ENCODE measurements around the gene NEIL1. TPM values are rescaled to one million over a fixed set of nuclear protein-coding genes. Genes with fewer than 3 reads are reported as not detected.
"Not testable (repeated sequence)": the region's sequence is repeated elsewhere in the genome, so short reads cannot be mapped to it uniquely, and the experiment has no call there.

Gene NEIL1
- total RNA-seq, 1 experiment from 2014 or later = 41.4 TPM

DNA sequence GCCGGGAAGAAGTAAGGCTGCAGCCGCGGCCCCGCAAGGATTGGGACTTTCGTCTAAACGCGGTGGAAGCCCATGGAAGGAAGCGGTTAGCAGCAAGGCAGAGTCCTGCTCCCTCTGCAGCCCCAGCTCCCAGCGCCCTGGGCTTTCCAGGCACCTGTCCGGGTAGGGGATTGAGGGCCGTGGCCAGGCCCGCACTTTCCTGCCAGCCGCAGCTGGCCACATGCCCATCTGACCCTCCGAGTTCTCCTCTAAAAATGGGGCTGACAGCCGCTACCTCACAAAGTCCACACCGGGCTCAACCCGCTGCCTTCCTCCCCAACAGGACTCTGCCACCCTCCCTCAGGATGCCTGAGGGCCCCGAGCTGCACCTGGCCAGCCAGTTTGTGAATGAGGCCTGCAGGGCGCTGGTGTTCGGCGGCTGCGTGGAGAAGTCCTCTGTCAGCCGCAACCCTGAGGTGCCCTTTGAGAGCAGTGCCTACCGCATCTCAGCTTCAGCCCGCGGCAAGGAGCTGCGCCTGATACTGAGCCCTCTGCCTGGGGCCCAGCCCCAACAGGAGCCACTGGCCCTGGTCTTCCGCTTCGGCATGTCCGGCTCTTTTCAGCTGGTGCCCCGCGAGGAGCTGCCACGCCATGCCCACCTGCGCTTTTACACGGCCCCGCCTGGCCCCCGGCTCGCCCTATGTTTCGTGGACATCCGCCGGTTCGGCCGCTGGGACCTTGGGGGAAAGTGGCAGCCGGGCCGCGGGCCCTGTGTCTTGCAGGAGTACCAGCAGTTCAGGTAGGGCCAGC, 1.9 kb downstream of the NEIL1 start:
- H3K27ac ChIP-seq (ENCODE audit: low read depth, low read length) = peak overlapping the region; percentile 85; the same call in 1 of the 2 replicates
- H3K4me2 ChIP-seq (ENCODE audit: low read length) = peak overlapping the region; percentile 93
- TF ChIP-seq JUND (IDR thresholded peaks at IDR 0.05) = no peak
- 0 out of 2 replicates have a peak, but pooled peaks have one; percentile 6 for TF ChIP-seq POLR2AphosphoS5 (IDR thresholded peaks at IDR 0.05; ENCODE audit: low read depth, low read length)
- H3K9ac ChIP-seq (ENCODE audit: low read length) = peak overlapping the region; percentile 81
- ChIA-PET RAD21 (ENCODE audit: low non-redundant PET in 1 of 2, low total read pairs in 2 of 2, uncharacterized antibody in 2 of 2, unreplicated experiment in 2 of 2) (no interaction called here), CTCF (no interaction called here), POLR2A (no interaction called here)
- no peaks in the 10 kb centered on the region for H3K79me2 ChIP-seq (ENCODE audit: insufficient read depth, low read length)
- H3K4me1 ChIP-seq (ENCODE audit: control insufficient read depth in 1 of 2, insufficient read depth in 2 of 2, low read length in 2 of 2) = peaks cover 6 to 15% of the 10 kb centered on the region in 2 experiments; a peak in 3 of 4 replicates
- ATAC-seq (peak; percentile 1; the same call in 1 of the 2 replicates), DNase-seq (ENCODE audit: low read depth, low spot score) (no peak)
- intact Hi-C loops (cut with micrococcal nuclease) = no loop called here
- H3K9me3 ChIP-seq (ENCODE audit: control insufficient read depth in 1 of 2, insufficient read depth in 1 of 2, low read depth in 1 of 2, low read length in 2 of 2) = no peaks in the 10 kb centered on the region
- H4K20me1 ChIP-seq (ENCODE audit: insufficient read depth) = no peaks in the 10 kb centered on the region
- no peak overlapping the region for H2AFZ ChIP-seq (ENCODE audit: low read depth, low read length, poor library complexity, severe bottlenecking)
- H3K9me2 ChIP-seq (ENCODE audit: insufficient read depth) = no peaks in the 10 kb centered on the region
- no peaks in the 10 kb centered on the region for H3K27me3 ChIP-seq (ENCODE audit: insufficient read depth, low read length)
- H3K4me3 ChIP-seq (replicated peaks in 1 of 2; ENCODE audit: low read depth in 1 of 2, low read length in 2 of 2) = peak overlapping the region; percentile 78 to 87
- BruUV-seq (replicated peaks) = no TSS peak
- no peaks in the 10 kb centered on the region for H3K36me3 ChIP-seq (ENCODE audit: control insufficient read depth in 1 of 2, insufficient read depth in 2 of 2, low read length in 2 of 2)

DNA sequence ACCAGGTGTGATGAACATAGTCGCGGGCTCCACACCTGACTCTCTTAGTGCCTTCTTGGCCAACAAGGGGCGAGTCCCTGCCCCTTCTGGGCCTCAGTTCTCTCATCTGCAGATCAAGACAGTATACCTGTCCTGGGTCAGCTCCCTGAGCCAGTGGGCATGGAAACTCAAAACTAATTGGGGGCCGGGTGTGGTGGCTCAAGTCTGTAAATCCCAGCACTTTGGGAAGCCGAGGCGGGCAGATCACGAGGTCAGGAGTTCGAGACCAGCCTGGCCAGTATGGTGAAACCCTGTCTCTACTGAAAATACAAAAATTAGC, 2.5 kb downstream of the NEIL1 start:
- H3K36me3 ChIP-seq (ENCODE audit: control insufficient read depth in 1 of 2, insufficient read depth in 2 of 2, low read length in 2 of 2); H3K4me3 ChIP-seq (replicated peaks in 1 of 2; ENCODE audit: low read depth in 1 of 2, low read length in 2 of 2); H4K20me1 ChIP-seq (ENCODE audit: insufficient read depth); BruUV-seq (replicated peaks); H3K9me2 ChIP-seq (ENCODE audit: insufficient read depth); H3K79me2 ChIP-seq (ENCODE audit: insufficient read depth, low read length); H2AFZ ChIP-seq (ENCODE audit: low read depth, low read length, poor library complexity, severe bottlenecking); DNase-seq (ENCODE audit: low read depth, low spot score); H3K27me3 ChIP-seq (ENCODE audit: insufficient read depth, low read length); H3K27ac ChIP-seq (ENCODE audit: low read depth, low read length); H3K4me2 ChIP-seq (ENCODE audit: low read length); CTCF ChIA-PET; RAD21 ChIA-PET (ENCODE audit: low non-redundant PET in 1 of 2, low total read pairs in 2 of 2, uncharacterized antibody in 2 of 2, unreplicated experiment in 2 of 2); ATAC-seq; H3K9ac ChIP-seq (ENCODE audit: low read length); POLR2A ChIA-PET; intact Hi-C loops (cut with micrococcal nuclease); H3K9me3 ChIP-seq (ENCODE audit: control insufficient read depth in 1 of 2, insufficient read depth in 1 of 2, low read depth in 1 of 2, low read length in 2 of 2): not testable (repeated sequence)
- peaks cover 6 to 15% of the 10 kb centered on the region in 2 experiments; a peak in 3 of 4 replicates for H3K4me1 ChIP-seq (ENCODE audit: control insufficient read depth in 1 of 2, insufficient read depth in 2 of 2, low read length in 2 of 2)
